ENCODE data around the gene RTP3. TPM values are rescaled to one million over a fixed set of nuclear protein-coding genes. Genes with fewer than 3 reads are reported as not detected.

Gene RTP3
- polyA plus RNA-seq, 1 experiment, result not detected

- H3K36me3 ChIP-seq (ENCODE audit: control insufficient read depth, insufficient read depth, low read length), result no peaks in the 10 kb centered on the region
- H3K4me3 ChIP-seq (ENCODE audit: low read depth, low read length), result no peak overlapping the region
- POLR2A ChIA-PET, result no interaction called here
- DNase-seq (ENCODE audit: low read depth), result no peak
- TF ChIP-seq CTCF (IDR thresholded peaks at IDR 0.05; ENCODE audit: insufficient read depth, low read depth, low read length), result no peak
- no peaks in the 10 kb centered on the region for H3K27me3 ChIP-seq (ENCODE audit: control insufficient read depth, insufficient read depth, low read length)
- CTCF ChIA-PET, result interaction anchor here (1.3 to 1.7 kb wide), 3 partner anchors 13 to 53 kb away, joined by 4 to 8 read pairs (median 4); no protein-coding TSS in a partner anchor
These were observed 44.1 kb downstream of the RTP3 start for GRCh38 chr3:46541835-46542234.

- Histone ChIP-seq H3K36me3 (ENCODE audit: control insufficient read depth, insufficient read depth, low read length) (no peaks in the 10 kb centered on the region), H3K27me3 (ENCODE audit: control insufficient read depth, insufficient read depth, low read length) (no peaks in the 10 kb centered on the region), H3K4me3 (ENCODE audit: low read depth, low read length) (no peak overlapping the region)
- ChIA-PET POLR2A (interaction anchor here (0.6 kb wide), 1 partner anchor 47 kb away, joined by 4 read pairs; no protein-coding TSS in a partner anchor), CTCF (interaction anchor here (0.6 to 1.7 kb wide), 6 partner anchors 13 to 1171 kb away, joined by 3 to 8 read pairs (median 4); no protein-coding TSS in a partner anchor)
- no peak for TF ChIP-seq CTCF (IDR thresholded peaks at IDR 0.05; ENCODE audit: insufficient read depth, low read depth, low read length)
- DNase-seq (ENCODE audit: low read depth), result no peak
These were observed 44.6 kb downstream of the RTP3 start for GRCh38 chr3:46542344-46542743.

GRCh38 chr3:46542801-46543201 lies 45.0 kb downstream of the RTP3 start:
- no peak overlapping the region for H3K4me3 ChIP-seq (ENCODE audit: low read depth, low read length)
- no peak for TF ChIP-seq CTCF (IDR thresholded peaks at IDR 0.05; ENCODE audit: insufficient read depth, low read depth, low read length)
- no peaks in the 10 kb centered on the region for H3K36me3 ChIP-seq (ENCODE audit: control insufficient read depth, insufficient read depth, low read length)
- H3K27me3 ChIP-seq (ENCODE audit: control insufficient read depth, insufficient read depth, low read length), result no peaks in the 10 kb centered on the region
- CTCF ChIA-PET, result interaction anchor here (0.6 to 1.7 kb wide), 4 partner anchors 15 to 1170 kb away, joined by 3 to 8 read pairs (median 5); no protein-coding TSS in a partner anchor
- no peak for DNase-seq (ENCODE audit: low read depth)
- POLR2A ChIA-PET, result interaction anchor here (0.6 kb wide), 1 partner anchor 47 kb away, joined by 4 read pairs; no protein-coding TSS in a partner anchor

- ChIA-PET POLR2A (no interaction called here), CTCF (no interaction called here)
- DNase-seq (ENCODE audit: low read depth), result no peak
- no peaks in the 10 kb centered on the region for H3K27me3 ChIP-seq (ENCODE audit: control insufficient read depth, insufficient read depth, low read length)
- no peak overlapping the region for H3K4me3 ChIP-seq (ENCODE audit: low read depth, low read length)
- no peak for TF ChIP-seq CTCF (IDR thresholded peaks at IDR 0.05; ENCODE audit: insufficient read depth, low read depth, low read length)
- H3K36me3 ChIP-seq (ENCODE audit: control insufficient read depth, insufficient read depth, low read length), result no peaks in the 10 kb centered on the region
These were observed 47.2 kb downstream of the RTP3 start for GRCh38 chr3:46544771-46545503.

GRCh38 chr3:46545818-46546630 lies 48.2 kb downstream of the RTP3 start:
- Histone ChIP-seq H3K27me3 (ENCODE audit: control insufficient read depth, insufficient read depth, low read length) (no peaks in the 10 kb centered on the region), H3K4me3 (ENCODE audit: low read depth, low read length) (no peak overlapping the region), H3K36me3 (ENCODE audit: control insufficient read depth, insufficient read depth, low read length) (no peaks in the 10 kb centered on the region)
- ChIA-PET CTCF (interaction anchor here (0.6 to 2.3 kb wide), 3 partner anchors 49 to 57 kb away, joined by 3 to 10 read pairs (median 3); no protein-coding TSS in a partner anchor), POLR2A (interaction anchor here (0.6 kb wide), 1 partner anchor 21 kb away, joined by 4 read pairs; no protein-coding TSS in a partner anchor)
- no peak for DNase-seq (ENCODE audit: low read depth)
- no peak for TF ChIP-seq CTCF (IDR thresholded peaks at IDR 0.05; ENCODE audit: insufficient read depth, low read depth, low read length)

All from BJ (cell line).